GM19324 (cell line): ENCODE results near the gene ANXA6.
A peak's percentile ranks its signal among the peaks of the same experiment; 100 is the strongest.
"Not testable (repeated sequence)": the region's sequence is repeated elsewhere in the genome, so short reads cannot be mapped to it uniquely, and the experiment has no call there.

ENCODE experiments used
- ATAC-seq: cut with Tn5 transposase; IDR thresholded peaks from one replicate; pipeline ENCODE4 v1.9.1; 2021; ENCODE audit warnings: mild to moderate bottlenecking, moderate library complexity; ENCODE audit not compliant: unreplicated experiment, low FRiP score

ANXA6 gene

DNA sequence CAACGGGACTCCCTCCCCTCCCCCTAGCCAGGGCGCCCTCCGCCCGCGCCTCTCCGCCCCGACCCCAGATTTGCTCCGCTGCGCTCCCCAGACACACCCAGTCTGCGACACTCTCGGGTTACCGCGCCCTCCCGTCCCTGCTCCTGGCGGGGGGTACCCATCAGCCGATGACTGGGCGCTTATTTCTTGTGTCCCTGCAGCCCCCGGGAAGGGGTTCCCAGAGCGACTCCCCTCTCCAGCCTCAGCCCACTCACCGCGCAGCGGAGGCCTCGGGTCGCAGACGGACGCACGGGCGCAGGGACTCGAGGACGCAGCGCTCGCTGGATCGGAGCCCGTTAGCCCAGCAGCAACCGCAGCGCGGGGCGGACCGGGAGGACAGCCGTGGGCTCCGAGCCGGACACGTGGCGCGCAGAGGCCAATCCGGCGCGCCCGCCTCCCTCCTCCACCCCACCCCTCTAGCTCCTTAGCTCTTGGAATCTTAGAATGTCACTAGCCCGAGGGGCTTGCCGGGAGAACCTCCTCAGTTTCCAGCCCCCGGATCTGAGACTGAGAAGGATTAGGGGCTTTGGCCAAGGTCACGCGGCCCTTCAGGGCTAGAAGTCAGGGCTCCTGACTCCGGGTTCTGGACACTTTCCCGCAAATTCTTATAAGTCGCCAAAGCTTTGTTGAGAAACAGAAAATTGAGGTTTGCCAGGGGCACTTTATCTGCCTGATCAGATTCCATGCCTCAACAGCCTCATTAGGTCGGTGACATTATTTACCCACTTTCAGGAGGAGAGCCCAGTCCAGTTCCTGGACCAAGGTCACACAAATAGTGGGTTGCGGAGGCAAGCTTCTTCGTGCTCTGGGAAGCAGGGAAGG, at the start of gene ANXA6:
Gene ANXA6, minus strand, starts transcription at position 354 of the 861 bp plus-strand sequence. CDS start 9,878 bp downstream, outside the sequence.
- peak; percentile 61 for ATAC-seq

GRCh38 chr5:151205411-151205810, 47.8 kb upstream of the ANXA6 start:
- ATAC-seq: no peak

GRCh38 chr5:151204051-151204450, 46.5 kb upstream of the ANXA6 start:
- no peak for ATAC-seq

GRCh38 chr5:151202381-151203139, 45.0 kb upstream of the ANXA6 start:
- no peak for ATAC-seq

GRCh38 chr5:151200913-151201595, 43.5 kb upstream of the ANXA6 start:
- no peak for ATAC-seq

GRCh38 chr5:151199581-151200185, 42.1 kb upstream of the ANXA6 start:
- ATAC-seq: no peak

- no peak for ATAC-seq
Measured at GRCh38 chr5:151198861-151199260, 41.3 kb upstream of the ANXA6 start.

DNA sequence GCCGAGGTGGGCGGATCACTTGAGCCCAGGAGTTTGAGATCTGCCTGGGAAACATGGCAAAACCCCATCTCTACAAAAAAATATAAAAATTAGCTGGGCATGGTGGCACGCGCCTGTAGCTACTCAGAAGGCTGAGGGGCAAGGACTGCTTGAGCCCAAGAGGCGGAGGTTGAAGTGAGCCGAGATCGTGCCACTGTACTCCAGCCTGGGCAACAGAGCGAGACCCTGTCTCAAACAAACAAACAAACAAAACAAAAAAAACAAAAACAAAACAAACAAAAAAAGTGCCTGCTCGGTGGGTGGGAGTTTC, 39.7 kb upstream of the ANXA6 start:
- ATAC-seq: not testable (repeated sequence)

- peak; percentile 96 for ATAC-seq
Measured at GRCh38 chr5:151196556-151197290, 39.1 kb upstream of the ANXA6 start.

GRCh38 chr5:151195622-151196021, 38.0 kb upstream of the ANXA6 start:
- ATAC-seq: no peak

DNA sequence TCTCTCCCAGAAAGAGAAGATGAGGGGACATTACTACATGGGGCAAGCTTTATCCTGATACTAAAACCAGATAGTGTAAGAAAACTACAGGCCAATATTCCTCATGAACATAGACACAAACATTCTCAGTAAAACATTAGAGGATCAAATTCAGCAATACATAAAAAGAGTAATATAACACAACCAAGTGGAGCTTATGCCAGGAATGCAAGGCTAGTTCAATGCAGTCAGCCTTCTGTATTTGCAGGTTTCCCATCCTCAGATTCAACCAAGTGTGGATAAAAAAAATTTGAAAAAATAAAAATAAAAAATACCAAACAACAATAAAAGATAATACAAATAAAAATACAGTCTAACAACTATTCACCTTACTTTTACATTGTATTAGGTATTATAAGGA, 35.0 kb upstream of the ANXA6 start:
- no peak for ATAC-seq

- no peak for ATAC-seq
Measured at GRCh38 chr5:151191661-151192060, 34.1 kb upstream of the ANXA6 start.

- no peak for ATAC-seq
Measured at GRCh38 chr5:151189151-151189550, 31.6 kb upstream of the ANXA6 start.

- ATAC-seq: no peak
Measured at GRCh38 chr5:151186538-151186937, 29.0 kb upstream of the ANXA6 start.

DNA sequence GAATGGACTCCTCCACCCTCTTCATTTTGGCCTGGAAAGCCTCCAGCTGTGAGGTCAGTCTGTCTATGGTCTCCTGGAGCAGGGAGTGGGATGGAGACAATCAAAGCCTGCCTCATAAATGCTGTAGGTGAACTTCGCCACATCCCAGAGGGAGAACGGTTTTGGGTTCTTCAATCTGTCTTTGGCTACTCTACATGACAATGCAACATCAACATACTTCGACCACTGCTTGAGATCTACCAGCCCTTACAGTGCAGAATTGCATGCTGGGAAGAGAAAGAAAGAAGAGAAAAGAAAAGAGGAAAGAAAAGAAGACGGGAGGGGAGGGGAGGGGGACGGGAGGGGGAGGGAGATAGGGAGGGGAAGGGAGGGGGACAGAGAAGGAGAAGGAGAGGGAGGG, 28.5 kb upstream of the ANXA6 start:
- no peak for ATAC-seq

GRCh38 chr5:151184316-151185042, 26.9 kb upstream of the ANXA6 start:
- ATAC-seq: no peak

DNA sequence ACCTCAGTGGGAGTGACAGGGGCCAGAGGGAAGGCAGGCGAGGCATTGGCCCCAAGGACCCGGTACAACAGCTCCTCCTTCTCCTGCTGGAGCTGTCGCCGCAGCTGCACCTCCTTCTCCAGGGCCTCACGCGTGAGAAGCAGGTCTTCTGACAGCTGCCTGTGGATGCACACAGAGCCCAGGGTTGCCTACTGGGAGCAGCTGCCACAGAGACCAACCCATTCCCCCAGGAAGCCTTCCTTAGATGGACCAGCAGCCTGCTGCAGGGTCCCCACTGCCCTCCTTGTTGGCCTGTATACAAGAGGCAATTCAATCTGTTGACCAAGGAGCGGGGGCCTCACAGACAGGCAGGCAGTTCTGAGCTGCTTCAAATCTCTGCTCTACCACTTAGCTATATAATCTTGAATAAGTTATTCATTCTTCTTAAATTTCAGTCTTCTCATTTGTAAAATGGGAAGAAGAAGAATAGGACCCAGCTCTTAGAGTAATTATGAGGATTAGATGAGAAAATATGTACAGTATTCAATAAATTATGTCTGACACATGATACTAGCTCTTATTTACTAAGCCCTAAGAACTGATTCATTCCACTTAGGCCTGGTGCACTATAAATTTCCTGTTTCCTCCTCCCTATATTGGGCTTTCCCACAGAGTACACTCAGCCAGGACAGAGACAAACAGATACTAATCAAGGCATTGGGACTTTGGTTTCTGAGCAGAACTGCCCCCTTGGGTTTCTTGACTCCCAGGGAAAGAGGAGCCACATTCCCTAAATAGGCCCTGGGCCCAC, 26.1 kb upstream of the ANXA6 start:
- no peak for ATAC-seq

- ATAC-seq: no peak
Measured at GRCh38 chr5:151182976-151183375, 25.4 kb upstream of the ANXA6 start.

- ATAC-seq: no peak
Measured at GRCh38 chr5:151182524-151182900, 24.9 kb upstream of the ANXA6 start.
